HepG2 (cell line): ENCODE results near the gene EP300. TPM values are rescaled to one million over a fixed set of nuclear protein-coding genes. Genes with fewer than 3 reads are reported as not detected.

Source experiments
- ETV6 ChIP-seq: sonication (generic); formaldehyde crosslinking; conservative IDR thresholded peaks from 2 replicates; pipeline ENCODE4 v1.4.0; 2020; ENCODE audit warnings: missing genetic modification reagents
- FOSL1 ChIP-seq: sonication (generic); formaldehyde crosslinking; IDR thresholded peaks from 2 replicates; pipeline ENCODE4 v1.9.0; 2021; ENCODE audit warnings: missing genetic modification reagents, borderline replicate concordance
- KLF12 ChIP-seq: sonication (generic); formaldehyde crosslinking; IDR thresholded peaks from 2 replicates; pipeline ENCODE4 v1.4.0; 2020; ENCODE audit warnings: missing genetic modification reagents, borderline replicate concordance
- MTF2 ChIP-seq: sonication (generic); formaldehyde crosslinking; IDR thresholded peaks from 2 replicates; pipeline ENCODE4 v1.5.0; 2020; ENCODE audit warnings: missing genetic modification reagents, borderline replicate concordance
- PHF21A ChIP-seq: sonication (generic); formaldehyde crosslinking; IDR thresholded peaks from 2 replicates; pipeline ENCODE4 v1.5.0; 2020; ENCODE audit warnings: mild to moderate bottlenecking, missing genetic modification reagents
- SOX5 ChIP-seq: IDR thresholded peaks from 2 replicates; pipeline ENCODE4 v1.6.1; 2016; ENCODE audit warnings: borderline replicate concordance
- TOE1 ChIP-seq: sonication (generic); formaldehyde crosslinking; IDR thresholded peaks from 2 replicates; pipeline ENCODE4 v1.4.0; 2020; ENCODE audit warnings: mild to moderate bottlenecking, missing genetic modification reagents
- U2AF1 ChIP-seq: fragments of 200-400 bp; formaldehyde crosslinking; optimal IDR thresholded peaks from 2 replicates; pipeline ENCODE3; 2017; ENCODE audit warnings: mild to moderate bottlenecking, low read depth, low read length
- ZNF136 ChIP-seq: sonication (generic); formaldehyde crosslinking; IDR thresholded peaks from 2 replicates; pipeline ENCODE4 v1.8.1; 2022; ENCODE audit warnings: low read depth, mild to moderate bottlenecking, moderate library complexity, missing genetic modification reagents
- ZNF33A ChIP-seq: sonication (generic); formaldehyde crosslinking; IDR thresholded peaks from 2 replicates; pipeline ENCODE4 v1.5.1; 2020; ENCODE audit warnings: missing genetic modification reagents, mild to moderate bottlenecking, moderate library complexity, borderline replicate concordance
- ZNF569 ChIP-seq: sonication (generic); formaldehyde crosslinking; IDR thresholded peaks from 2 replicates; pipeline ENCODE4 v1.5.0; 2020; ENCODE audit warnings: mild to moderate bottlenecking, missing genetic modification reagents, moderate library complexity, borderline replicate concordance
- ZNF607 ChIP-seq: sonication (generic); formaldehyde crosslinking; IDR thresholded peaks from 2 replicates; pipeline ENCODE4 v1.5.1; 2020; ENCODE audit warnings: missing genetic modification reagents, mild to moderate bottlenecking, borderline replicate concordance
- polyA plus RNA-seq, 8 experiments: library from polyadenylated mRNA; depleted of rRNA in 3 of 8; stranded (reverse) in 7 of 8; unstranded in 1 of 8; fragments of >200 nt; fragmentation: Illumina TruSeq in 4 of 8; extraction: Trizol in 4 of 8; gene quantifications; 2 replicates each; pipeline versions ENCODE4 v1.2.1 to v1.2.3, GENCODE V29; 2011 to 2016; ENCODE audit warnings: low read depth in 4 of 8, missing spikeins in 1 of 8, mixed read lengths in 1 of 8; ENCODE audit not compliant: insufficient read depth in 1 of 8
- total RNA-seq, 5 experiments: library from RNA; depleted of rRNA; stranded (reverse); fragments of >200 nt; fragmentation: Illumina TruSeq; extraction: Trizol; gene quantifications; 2 replicates each; pipeline ENCODE4 v1.2.3, GENCODE V29; 2016; ENCODE audit warnings: low read depth in 1 of 5
- TF ChIP-seq, protein P1 (sequence below): IDR thresholded peaks from 2 replicates; pipeline ENCODE4 v1.6.1; 2016; ENCODE audit warnings: low read depth, borderline replicate concordance
- TF ChIP-seq, protein P2 (sequence below): sonication (generic); formaldehyde crosslinking; IDR thresholded peaks from 2 replicates; pipeline ENCODE4 v1.4.0; 2020; ENCODE audit warnings: missing genetic modification reagents
- TF ChIP-seq, protein P3 (sequence below): sonication (generic); formaldehyde crosslinking; conservative IDR thresholded peaks from 2 replicates; pipeline ENCODE4 v1.5.0; 2020; ENCODE audit warnings: missing genetic modification reagents
- TF ChIP-seq, protein P4 (sequence below): sonication (generic); formaldehyde crosslinking; IDR thresholded peaks from 2 replicates; pipeline ENCODE4 v1.4.0; 2020; ENCODE audit warnings: missing genetic modification reagents, borderline replicate concordance

Gene EP300
- total and polyA plus RNA-seq, 2 of the 13 experiments (the other 11 are each of a cell fraction or from before 2014, with no cell fraction given), result 13.6 to 14.9 TPM

DNA sequence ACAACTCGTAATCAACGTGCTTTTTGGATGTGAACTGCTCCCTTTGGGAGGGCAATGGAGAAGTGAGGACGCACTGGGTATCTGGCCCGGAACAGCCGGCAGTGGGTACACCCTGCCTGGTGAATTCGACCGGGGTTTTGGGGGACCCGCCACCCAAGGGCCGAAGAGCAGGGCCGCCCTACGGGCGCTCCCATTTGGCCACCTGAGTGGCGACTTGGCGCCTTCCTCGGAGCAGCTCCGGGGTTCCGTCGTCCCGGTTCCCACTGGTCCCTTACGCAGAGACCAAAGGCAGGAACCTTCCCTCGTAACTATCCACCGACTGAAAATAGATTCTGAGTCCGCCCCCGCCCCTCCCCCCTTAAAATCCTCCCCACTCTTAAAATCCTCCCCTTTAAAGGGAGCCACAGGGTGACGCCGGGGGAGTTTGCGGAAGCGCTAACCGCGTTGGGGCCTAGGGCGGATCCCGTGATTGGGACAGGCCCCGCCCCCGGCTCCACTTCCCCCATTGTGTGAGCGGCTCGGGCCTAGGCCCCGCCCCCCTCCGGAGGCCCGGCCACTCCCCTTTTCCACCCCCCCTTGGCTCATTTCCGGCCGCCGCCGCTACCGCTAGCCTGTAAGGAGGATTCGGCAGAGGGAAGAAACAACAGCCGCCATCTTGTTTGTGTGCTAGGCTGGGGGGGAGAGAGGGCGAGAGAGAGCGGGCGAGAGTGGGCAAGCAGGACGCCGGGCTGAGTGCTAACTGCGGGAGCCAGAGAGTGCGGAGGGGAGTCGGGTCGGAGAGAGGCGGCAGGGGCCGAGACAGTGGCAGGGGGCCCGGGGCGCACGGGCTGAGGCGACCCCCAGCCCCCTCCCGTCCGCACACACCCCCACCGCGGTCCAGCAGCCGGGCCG, 1.0 kb upstream of the EP300 start (continued):
- TF ChIP-seq, protein P1, sequence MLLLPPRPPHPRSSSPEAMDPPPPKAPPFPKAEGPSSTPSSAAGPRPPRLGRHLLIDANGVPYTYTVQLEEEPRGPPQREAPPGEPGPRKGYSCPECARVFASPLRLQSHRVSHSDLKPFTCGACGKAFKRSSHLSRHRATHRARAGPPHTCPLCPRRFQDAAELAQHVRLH (CRISPR knock-in tag), result 0 out of 2 replicates have a peak, but pooled peaks have one; percentile 25
- TF ChIP-seq PHF21A (CRISPR knock-in tag), result peak; percentile 19
- TF ChIP-seq MTF2 (CRISPR knock-in tag), result no peak; the same call in 1 of the 2 replicates
- no peak for TF ChIP-seq KLF12 (CRISPR knock-in tag)
- TF ChIP-seq ZNF607, result peak; percentile 45; the same call in 1 of the 2 replicates
- TF ChIP-seq, protein P2, sequence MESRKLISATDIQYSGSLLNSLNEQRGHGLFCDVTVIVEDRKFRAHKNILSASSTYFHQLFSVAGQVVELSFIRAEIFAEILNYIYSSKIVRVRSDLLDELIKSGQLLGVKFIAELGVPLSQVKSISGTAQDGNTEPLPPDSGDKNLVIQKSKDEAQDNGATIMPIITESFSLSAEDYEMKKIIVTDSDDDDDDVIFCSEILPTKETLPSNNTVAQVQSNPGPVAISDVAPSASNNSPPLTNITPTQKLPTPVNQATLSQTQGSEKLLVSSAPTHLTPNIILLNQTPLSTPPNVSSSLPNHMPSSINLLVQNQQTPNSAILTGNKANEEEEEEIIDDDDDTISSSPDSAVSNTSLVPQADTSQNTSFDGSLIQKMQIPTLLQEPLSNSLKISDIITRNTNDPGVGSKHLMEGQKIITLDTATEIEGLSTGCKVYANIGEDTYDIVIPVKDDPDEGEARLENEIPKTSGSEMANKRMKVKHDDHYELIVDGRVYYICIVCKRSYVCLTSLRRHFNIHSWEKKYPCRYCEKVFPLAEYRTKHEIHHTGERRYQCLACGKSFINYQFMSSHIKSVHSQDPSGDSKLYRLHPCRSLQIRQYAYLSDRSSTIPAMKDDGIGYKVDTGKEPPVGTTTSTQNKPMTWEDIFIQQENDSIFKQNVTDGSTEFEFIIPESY (CRISPR knock-in tag), result no peak
- TF ChIP-seq, protein P3, sequence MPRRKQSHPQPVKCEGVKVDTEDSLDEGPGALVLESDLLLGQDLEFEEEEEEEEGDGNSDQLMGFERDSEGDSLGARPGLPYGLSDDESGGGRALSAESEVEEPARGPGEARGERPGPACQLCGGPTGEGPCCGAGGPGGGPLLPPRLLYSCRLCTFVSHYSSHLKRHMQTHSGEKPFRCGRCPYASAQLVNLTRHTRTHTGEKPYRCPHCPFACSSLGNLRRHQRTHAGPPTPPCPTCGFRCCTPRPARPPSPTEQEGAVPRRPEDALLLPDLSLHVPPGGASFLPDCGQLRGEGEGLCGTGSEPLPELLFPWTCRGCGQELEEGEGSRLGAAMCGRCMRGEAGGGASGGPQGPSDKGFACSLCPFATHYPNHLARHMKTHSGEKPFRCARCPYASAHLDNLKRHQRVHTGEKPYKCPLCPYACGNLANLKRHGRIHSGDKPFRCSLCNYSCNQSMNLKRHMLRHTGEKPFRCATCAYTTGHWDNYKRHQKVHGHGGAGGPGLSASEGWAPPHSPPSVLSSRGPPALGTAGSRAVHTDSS (CRISPR knock-in tag), result no peak
- no peak for TF ChIP-seq SOX5 (CRISPR knock-in tag)
- no peak for TF ChIP-seq FOSL1
- TF ChIP-seq, protein P4, sequence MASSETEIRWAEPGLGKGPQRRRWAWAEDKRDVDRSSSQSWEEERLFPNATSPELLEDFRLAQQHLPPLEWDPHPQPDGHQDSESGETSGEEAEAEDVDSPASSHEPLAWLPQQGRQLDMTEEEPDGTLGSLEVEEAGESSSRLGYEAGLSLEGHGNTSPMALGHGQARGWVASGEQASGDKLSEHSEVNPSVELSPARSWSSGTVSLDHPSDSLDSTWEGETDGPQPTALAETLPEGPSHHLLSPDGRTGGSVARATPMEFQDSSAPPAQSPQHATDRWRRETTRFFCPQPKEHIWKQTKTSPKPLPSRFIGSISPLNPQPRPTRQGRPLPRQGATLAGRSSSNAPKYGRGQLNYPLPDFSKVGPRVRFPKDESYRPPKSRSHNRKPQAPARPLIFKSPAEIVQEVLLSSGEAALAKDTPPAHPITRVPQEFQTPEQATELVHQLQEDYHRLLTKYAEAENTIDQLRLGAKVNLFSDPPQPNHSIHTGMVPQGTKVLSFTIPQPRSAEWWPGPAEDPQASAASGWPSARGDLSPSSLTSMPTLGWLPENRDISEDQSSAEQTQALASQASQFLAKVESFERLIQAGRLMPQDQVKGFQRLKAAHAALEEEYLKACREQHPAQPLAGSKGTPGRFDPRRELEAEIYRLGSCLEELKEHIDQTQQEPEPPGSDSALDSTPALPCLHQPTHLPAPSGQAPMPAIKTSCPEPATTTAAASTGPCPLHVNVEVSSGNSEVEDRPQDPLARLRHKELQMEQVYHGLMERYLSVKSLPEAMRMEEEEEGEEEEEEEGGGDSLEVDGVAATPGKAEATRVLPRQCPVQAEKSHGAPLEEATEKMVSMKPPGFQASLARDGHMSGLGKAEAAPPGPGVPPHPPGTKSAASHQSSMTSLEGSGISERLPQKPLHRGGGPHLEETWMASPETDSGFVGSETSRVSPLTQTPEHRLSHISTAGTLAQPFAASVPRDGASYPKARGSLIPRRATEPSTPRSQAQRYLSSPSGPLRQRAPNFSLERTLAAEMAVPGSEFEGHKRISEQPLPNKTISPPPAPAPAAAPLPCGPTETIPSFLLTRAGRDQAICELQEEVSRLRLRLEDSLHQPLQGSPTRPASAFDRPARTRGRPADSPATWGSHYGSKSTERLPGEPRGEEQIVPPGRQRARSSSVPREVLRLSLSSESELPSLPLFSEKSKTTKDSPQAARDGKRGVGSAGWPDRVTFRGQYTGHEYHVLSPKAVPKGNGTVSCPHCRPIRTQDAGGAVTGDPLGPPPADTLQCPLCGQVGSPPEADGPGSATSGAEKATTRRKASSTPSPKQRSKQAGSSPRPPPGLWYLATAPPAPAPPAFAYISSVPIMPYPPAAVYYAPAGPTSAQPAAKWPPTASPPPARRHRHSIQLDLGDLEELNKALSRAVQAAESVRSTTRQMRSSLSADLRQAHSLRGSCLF (CRISPR knock-in tag), result no peak
- no peak for TF ChIP-seq ZNF33A (CRISPR knock-in tag)
- no peak for TF ChIP-seq U2AF1
- no peak for TF ChIP-seq TOE1 (CRISPR knock-in tag)
- TF ChIP-seq ETV6 (CRISPR knock-in tag), result no peak
- no peak for TF ChIP-seq ZNF136 (CRISPR knock-in tag)
- no peak for TF ChIP-seq ZNF569
